ENCODE measurements around the gene LIPA.

- TF ChIP-seq TSHZ2 (CRISPR knock-in tag; IDR thresholded peaks at IDR 0.05) (no peak), ZNF565 (CRISPR knock-in tag; conservative IDR thresholded peaks at IDR 0.05; ENCODE audit: low read depth) (no peak), ZFP3 (CRISPR knock-in tag; IDR thresholded peaks at IDR 0.05) (no peak), ZFP30 (CRISPR knock-in tag; IDR thresholded peaks at IDR 0.05) (no peak), GLIS3 (CRISPR knock-in tag; IDR thresholded peaks at IDR 0.05) (no peak), SNAI2 (CRISPR knock-in tag; IDR thresholded peaks at IDR 0.05) (no peak), ZNF70 (CRISPR knock-in tag; IDR thresholded peaks at IDR 0.05) (no peak), CSDC2 (CRISPR knock-in tag; IDR thresholded peaks at IDR 0.05) (no peak), ARNTL (CRISPR knock-in tag; IDR thresholded peaks at IDR 0.05; ENCODE audit: borderline replicate concordance, low read depth) (no peak), PPARA (CRISPR knock-in tag; IDR thresholded peaks at IDR 0.05; ENCODE audit: borderline replicate concordance) (no peak), CREB5 (CRISPR knock-in tag; IDR thresholded peaks at IDR 0.05; ENCODE audit: low read depth) (no peak), TOX (CRISPR knock-in tag; IDR thresholded peaks at IDR 0.05; ENCODE audit: borderline replicate concordance) (no peak), OSR1 (CRISPR knock-in tag; IDR thresholded peaks at IDR 0.05) (no peak)
Measured at GRCh38 chr10:89207801-89208551, 43.6 kb downstream of the LIPA start.
